Epidermal melanocyte (primary cell): Measurements from ENCODE around the gene C14orf39.
"Not testable (repeated sequence)": the region's sequence is repeated elsewhere in the genome, so short reads cannot be mapped to it uniquely, and the experiment has no call there.

ENCODE experiments used
- DNase-seq: peaks from one replicate; pipeline ENCODE4 v3.0.0; 2011; ENCODE audit warnings: low spot score; ENCODE audit not compliant: insufficient read length

The C14orf39 gene

GRCh38 chr14:60490270-60490669, 4.4 kb upstream of the C14orf39 start:
- no peak for DNase-seq

- DNase-seq: no peak
Observed at GRCh38 chr14:60488175-60488574, 2.3 kb upstream of the C14orf39 start.

- DNase-seq: no peak
Observed at GRCh38 chr14:60487211-60487610, 1.3 kb upstream of the C14orf39 start.

DNA sequence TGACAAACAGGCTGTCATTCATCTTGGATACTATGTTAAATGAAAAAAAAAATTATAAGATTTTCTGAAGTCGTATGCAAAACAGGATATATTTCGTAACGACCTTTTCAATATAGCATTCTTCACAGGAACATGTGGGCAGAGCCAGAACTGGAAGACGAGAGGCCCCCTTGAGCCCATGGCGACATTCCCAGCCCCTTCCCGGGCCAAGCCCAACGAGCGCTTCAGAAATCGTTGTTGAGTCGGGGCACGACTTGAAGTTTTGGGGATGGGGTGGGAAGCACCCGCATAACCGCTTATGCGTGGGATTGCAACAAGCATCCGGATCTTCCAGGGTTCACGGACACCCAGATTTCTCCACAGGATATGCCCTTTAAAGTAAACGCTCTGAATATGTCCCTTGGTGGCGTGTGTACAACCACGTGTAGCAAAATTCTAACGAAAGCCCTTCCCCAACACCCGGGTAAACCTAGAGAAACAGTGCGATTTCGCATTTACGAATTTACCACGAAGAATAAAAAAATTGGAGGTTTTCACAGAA, 736 bp downstream of the C14orf39 start:
- no peak for DNase-seq

DNA sequence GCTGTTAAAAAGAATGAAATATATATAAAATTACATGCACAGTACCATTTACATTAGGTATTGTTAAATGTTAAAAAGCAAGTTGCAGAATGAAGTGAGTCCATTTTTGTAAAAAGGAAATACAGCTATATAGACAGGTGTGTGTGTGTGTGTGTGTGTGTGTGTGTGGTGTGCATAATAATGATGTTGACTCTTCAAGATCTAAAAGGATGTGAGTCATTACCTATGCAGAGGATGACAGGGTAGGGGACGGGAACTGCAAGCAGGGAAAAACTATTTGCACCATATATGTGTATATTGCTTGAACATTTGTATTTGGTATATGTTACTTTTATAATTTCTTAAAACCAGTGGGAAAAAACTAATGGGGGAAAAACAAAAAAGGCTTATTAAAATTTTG, 3.1 kb downstream of the C14orf39 start:
- no peak for DNase-seq

DNA sequence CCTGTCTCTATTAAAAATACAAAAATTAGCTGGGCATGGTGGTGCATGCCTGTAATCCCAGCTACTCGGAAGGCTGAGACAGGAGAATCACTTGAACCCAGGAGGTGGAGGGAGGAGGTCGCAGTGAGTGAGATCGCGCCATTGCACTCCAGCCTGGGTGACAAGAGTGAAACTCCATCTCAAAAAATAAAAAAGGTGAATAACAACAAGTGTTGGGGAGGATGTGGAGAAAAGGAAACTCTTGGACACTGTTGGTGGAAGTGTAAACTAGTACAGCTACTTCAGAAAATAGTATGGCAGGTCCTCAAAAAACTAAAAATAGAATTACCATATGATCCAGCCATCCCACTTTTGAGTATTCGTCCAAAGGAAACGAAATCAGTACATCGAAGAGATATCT, 5.6 kb downstream of the C14orf39 start:
- not testable (repeated sequence) for DNase-seq

GRCh38 chr14:60455875-60456274, 30.0 kb downstream of the C14orf39 start:
- DNase-seq: no peak

GRCh38 chr14:60430276-60430675, 55.6 kb downstream of the C14orf39 start:
- no peak for DNase-seq

DNA sequence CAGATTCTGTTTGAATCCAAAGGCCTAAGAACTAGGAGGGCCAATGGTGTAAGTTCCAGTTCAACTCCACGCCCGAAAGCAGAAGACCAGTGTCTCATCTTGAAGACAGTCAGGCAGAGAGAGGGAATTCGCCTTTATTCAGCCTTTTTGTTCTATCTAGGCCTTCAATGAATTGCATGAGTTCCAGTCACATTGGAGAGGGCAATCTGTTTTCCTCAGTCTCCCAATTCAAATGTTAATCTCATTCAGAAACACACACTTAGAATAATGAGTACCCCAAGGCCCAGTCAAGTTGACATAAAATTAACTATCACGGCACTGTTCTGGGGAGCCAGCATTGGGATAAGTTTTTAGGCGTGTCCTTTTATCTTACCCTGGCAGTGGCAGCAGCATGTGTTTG, 65.8 kb downstream of the C14orf39 start:
- no peak for DNase-seq

DNA sequence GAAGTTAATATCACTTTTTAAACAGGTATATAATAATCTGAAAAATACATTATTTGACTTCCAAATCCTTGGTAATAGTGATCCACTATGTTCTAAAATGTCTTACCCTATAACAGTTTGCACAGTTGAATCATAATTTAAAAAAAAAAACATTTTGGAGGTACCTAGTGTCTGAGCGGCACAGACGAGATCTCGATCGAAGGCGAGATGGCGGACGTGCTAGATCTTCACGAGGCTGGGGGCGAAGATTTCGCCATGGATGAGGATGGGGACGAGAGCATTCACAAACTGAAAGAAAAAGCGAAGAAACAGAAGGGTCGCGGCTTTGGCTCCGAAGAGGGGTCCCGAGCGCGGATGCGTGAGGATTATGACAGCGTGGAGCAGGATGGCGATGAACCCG, 88.3 kb downstream of the C14orf39 start:
- not testable (repeated sequence) for DNase-seq

DNA sequence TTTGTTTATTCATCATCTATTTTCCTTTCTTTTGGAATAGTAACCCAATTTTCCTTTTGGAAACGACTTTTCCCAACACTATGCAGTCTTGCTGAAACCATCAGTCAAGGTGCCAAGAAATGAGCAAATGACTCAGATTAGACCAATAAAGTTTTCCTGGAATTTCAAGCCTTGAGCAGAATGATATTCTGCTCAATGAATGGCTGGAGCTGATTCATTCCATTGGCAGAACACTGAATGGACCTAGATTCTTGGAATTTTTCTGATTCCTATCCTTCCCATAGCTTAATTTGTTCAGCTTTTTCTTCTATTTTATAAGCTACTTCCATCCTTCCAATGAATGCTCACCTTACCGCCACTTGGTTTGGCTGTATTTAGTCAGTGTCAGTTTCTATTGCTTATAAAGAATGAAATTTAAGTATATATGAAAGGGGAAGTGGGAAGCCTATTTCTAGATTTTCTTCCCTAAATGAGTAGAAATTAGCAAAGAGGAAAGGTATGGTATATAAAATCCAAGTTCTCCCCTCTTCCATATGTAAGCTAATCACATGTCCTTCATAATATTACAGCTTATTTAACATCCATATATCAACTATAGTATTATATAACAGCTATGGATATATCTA, 89.0 kb downstream of the C14orf39 start:
- DNase-seq: no peak
